Measurements from ENCODE around the gene MYO1B.

Gene MYO1B

DNA sequence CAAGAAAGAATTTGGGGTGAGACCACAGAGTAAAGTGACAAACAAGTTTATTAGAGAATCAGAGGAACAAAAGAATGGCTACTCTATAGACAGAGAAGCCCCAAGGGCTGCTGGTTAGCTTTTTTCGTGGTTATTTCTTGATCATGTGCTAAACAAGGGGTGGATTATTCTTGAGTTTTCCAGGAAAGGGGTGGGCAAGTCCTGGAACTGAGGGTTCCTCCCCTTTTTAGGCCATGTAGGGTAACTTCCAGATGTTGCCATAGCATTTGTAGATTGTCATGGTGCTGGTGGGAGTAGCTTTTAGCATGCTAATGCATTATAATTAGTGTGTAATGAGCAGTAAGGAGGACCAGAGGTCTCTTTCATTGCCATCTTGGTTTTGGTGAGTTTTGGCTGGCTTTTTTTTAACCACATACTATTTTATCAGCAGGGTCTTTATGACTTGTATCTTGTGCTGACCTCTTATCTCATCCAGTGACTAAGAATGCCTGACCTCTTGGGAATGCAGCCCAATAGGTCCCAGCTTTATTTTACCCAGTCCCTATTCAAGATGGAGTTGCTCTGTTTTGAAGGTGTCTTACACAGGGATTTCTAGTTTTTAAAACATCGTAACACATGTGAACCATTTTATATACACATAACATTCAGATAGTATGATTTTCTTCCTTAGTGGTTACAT lies 77.8 kb downstream of the MYO1B start:
- DNase-seq (ENCODE audit: low read depth) = no peak

DNA sequence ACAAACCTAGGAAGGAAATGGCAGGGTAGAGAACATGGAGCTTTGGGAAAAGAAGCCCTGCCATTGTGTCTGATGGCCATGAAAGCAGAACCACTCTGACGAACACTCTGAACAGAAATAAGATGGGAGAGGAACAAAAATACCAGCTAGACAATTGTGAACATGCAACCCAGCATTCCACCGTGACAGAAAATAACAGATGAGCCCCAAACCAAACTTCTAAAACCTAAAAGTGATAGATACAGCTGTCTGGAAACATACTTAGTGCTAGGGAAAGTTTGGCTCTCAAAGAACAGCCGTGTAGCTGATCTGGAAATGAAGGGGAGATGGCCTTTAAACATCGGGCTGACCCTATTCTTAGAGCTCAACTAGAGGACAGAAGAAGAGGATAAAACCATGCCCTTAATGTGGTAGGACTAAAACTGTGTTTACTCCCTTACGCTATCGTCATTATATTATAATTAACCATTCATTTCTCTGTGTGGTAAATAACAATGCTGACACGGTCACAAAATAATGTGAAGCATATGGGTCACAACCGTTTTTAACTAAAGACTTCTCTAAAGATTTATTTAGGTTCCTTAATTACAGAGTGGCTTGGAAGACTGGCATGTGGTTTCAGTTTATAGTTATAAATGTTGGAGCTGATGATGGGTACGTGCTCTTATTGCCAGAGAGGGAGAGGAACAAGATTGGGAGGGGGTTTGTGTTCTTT lies 80.6 kb downstream of the MYO1B start:
- DNase-seq (ENCODE audit: low read depth) = no peak

- DNase-seq (ENCODE audit: low read depth) = no peak
These were observed 82.3 kb downstream of the MYO1B start for GRCh38 chr2:191327484-191327883.

DNA sequence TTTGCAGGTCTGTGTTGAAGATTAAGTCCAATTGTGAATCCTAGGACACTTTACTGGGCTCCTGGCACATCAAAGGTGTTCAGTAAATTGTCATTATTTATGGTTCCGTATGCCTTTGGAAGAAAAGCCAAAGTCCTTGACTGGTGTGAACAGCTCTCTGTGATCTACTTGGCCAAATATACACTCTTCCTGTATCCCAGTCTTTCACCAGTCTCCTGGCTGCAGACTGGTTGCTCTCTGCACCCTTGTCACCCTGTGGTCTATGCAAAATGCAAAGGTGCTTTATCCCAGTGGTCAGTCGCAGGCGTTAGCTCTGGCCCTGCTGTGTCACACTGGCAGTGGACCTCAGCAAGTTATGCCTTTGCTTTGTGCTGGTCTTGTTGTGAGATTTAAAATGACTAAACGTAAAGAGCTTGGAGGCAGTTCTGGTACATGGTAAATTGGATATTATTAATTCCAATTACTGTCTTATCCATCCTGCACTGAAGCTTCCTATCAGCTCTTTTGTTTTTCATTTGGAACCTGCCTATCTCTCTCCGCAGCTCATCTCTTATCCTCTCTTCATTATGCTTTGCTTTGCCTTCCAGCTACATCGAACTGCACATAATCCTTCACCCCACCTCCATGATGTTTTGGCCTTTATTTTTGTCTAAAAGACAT lies 83.1 kb downstream of the MYO1B start:
- DNase-seq (ENCODE audit: low read depth) = no peak

DNA sequence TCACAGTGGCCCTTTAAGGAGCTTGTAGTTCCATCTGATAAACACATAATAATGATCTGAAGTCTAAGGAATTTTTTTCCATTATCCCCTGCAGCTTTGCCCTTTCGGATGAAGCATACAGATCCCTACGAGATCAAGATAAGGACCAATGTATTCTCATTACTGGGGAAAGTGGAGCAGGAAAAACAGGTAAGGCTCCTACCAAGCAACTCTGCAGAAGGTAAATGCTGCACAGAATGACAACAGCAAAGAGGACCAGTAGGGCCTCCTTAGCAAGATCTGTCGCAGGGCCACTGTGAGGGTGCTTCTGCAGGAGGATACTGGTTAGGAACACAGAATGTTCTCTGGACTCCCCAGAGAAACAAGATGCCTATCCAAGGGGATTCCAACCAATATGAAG lies 84.6 kb downstream of the MYO1B start:
- no peak for DNase-seq (ENCODE audit: low read depth)

DNA sequence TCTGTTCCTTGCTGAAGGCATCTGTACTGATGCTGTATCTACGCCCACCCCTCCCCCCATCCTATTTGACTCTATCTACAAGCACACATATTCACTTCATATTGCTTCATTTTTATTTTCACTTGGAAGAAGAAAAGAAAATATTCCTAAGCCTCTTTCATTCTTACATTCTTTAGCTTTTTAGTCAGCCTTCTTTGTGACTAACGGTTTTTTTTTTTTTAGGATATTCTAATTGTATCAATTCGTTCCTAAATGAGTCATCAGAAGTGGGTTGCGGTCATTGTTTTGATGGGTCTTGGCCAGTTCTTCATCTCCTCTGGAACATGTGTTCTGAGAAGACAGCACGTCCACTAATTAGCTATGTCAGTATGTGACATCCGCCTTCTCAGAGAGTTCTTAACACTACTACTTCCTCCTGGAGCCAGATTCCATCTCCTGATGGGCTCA lies 88.7 kb downstream of the MYO1B start:
- no peak for DNase-seq (ENCODE audit: low read depth)

DNA sequence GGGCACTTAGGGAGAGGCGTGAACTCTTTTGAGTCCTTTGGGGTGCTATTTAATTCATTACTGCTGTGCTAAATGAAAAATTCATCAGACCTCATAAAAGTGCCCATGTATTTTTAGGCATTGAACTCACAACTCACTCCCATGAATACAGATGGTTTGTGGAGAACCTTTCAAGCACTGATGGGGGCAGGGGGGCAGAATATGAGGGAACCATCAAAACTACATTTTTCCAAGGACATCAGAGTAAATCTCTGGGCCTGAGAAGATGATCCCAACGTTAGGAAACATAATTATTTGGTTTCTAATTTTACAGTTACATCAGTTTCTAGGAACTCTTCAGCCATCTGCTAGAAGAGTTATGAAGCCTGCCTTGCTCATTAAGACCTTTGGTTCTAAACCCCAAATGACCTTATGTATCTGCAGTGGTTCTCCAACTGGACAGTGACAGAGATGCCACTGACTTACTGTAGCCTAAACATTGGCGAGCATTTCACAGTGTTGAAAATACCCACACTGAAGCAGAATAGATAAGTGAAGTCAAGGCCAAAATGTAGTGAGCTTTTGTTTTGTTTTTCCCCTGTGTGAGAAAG lies 90.8 kb downstream of the MYO1B start:
- no peak for DNase-seq (ENCODE audit: low read depth)

GRCh38 chr2:191341436-191341835 lies 96.2 kb downstream of the MYO1B start:
- DNase-seq (ENCODE audit: low read depth) = no peak

DNA sequence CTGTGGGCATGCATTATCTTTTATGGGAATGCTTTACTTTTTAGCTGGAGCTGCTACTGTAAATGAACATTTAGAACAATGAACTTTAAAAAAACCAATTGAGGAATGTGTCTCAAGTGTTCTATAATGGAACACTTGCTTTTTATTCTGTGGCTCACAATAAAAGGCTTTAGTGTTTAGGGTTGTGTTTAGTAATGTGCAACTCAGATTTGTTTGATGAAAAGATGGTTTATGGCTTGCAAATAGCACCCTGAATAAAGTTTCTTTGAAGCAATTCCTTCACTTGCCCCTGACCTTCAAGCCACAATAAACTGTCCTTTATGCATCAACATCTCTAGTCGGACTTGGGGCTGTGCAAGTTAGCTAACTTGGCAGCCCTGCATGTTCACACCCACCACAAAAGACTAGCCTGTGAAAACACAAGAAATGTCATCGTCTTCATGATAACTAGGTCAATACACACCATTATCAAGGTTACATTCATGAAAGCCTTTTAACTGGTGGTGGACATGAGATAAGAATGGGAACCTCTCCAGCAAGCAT lies 98.7 kb downstream of the MYO1B start:
- no peak for DNase-seq (ENCODE audit: low read depth)

DNA sequence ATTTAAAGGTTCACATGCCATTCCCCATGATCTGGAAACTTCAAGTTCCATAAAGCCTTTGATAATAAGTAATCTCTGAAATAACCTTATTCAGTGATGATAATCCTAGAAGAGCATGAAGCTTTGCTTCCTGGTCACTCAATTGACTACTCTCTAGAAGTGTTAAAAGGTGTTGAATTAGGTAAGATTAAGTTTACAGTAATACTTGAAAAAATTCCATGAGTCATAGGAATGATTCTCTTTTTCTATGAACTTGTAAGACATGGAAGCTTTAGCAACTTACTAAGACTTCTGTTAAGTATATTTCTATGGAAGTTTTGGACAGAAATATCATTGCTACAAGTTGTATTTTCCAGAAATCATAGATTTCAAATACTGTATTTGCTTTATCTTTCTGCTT lies 100.6 kb downstream of the MYO1B start:
- no peak for DNase-seq (ENCODE audit: low read depth)

DNA sequence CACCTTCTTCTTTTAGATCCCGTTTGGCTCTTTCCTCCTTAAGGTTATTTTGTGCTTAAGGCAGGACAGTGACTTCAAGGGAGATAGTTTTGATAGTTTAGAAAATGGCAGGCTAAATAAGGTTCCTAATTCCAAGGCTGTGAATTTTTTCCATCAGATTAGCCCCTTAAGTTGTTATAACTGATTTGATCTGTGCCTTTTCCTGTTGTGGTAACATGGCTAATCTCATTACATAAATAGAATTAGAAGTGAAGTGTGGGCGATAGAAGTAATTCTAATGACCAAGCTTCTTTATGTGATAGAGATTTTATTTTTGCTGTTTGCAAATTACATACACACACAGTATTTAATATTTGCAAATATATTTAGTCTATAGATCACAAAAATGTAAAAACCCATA lies 102.0 kb downstream of the MYO1B start:
- no peak for DNase-seq (ENCODE audit: low read depth)

GRCh38 chr2:191347881-191348280 lies 102.7 kb downstream of the MYO1B start:
- no peak for DNase-seq (ENCODE audit: low read depth)

- no peak for DNase-seq (ENCODE audit: low read depth)
These were observed 104.8 kb downstream of the MYO1B start for GRCh38 chr2:191349990-191350389.

- DNase-seq (ENCODE audit: low read depth) = no peak
These were observed 105.6 kb downstream of the MYO1B start for GRCh38 chr2:191350826-191351225.

DNA sequence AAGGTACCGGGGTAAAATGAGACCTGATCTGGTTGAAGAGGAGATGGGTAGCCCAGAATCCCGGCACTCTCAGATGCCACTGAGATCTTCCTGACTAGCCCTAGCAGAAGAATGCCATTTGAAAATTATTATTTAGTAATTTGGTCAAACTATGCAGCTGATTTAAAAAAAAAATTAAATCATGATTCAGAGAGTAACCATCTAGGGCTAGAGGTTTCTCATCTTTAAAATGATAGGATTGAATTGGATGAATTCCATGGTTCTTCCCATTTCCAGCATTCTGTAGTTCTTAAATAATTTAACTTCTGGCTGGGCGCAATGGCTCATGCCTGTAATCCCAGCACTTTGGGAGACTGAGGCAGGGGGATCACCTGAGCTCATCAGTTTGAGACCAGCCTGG lies 106.1 kb downstream of the MYO1B start:
- DNase-seq (ENCODE audit: low read depth) = no peak

DNA sequence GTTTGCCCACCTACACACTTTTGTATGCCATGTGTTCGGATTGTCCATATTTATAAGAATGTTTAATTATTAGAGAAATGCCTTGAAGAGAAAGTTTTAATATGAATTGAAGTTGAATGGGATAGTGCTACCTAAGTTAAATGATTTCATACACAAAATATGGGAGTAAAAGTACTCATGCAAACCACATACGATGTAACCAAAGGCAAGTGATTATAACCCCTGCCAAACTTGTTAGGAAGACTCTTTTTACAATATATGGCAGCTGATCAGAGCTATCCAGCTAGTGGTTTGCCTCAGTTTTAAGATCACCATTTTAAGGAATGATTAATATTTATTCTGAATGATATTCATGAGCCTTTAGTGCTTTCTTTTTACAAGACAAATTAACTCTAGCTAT lies 106.7 kb downstream of the MYO1B start:
- DNase-seq (ENCODE audit: low read depth) = no peak

DNA sequence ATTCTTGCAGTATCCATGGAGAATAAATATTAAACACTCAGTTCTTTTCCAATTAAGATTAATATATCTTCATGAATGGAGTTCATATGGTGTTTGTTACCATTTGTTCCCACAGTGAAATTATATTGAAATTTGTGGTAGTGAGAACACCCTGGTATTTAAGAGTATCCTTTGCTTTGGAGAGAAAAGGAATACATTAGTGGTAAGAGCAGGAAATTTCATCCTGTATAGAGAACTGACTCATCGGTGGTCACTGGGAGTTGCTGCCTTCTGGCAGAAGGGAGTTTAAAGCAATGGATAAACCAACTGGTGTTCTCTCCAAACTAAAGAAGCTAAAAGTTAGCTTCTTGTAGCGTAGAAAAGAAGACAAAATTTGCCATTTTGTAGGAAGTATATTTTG lies 107.3 kb downstream of the MYO1B start:
- DNase-seq (ENCODE audit: low read depth) = no peak

- no peak for DNase-seq (ENCODE audit: low read depth)
These were observed 110.1 kb downstream of the MYO1B start for GRCh38 chr2:191355170-191355758.

DNA sequence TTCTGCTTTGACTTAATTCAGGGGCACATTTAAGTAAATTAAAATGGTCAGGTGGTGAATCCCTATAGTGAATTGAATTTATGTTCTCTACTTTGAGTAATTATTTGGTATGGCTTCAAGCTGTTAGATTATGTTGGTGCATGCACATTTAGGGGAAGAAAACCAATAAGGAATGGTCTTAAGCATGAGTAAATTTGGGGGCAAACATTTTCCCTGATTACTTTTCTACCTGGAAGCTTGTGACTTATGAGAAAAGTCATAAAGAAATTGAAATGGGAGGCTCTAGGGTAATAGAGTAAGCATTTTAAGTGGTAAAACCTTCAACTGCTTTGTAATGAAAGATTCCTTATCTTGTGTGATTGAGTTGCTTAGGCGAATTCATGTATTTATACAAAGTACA lies 112.5 kb downstream of the MYO1B start:
- no peak for DNase-seq (ENCODE audit: low read depth)

DNA sequence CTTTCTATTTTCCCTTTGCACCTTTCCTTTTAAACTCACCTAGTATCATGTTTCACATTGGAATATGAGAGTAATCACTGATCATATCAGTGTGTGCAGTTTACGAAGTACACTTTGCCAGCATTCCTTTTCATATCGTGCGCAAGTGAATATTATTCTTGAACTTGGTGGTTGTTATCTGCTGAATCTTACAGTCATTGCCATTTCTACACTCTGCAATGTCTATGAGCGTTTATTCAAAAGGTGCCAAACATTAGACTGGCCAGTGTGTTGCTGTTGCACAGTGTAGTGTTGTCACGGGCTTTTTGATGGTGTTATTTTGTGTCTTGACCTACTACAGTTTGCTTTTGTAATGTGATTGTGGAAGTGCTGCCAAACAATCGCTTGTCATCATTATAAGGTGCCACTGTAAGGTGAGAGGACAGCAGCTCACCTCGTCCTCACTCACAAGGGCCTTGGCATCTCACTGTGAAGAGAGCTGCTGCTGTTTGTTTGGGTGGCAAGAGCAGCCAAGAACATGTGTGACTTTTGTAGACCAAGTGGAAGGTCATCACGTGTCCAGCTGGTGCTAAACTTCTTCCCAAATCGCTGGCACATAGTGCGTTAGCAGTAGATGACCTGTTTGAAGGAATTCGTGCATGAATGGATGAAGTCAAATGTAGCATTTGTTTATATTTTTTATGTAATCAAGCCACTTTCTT lies 113.3 kb downstream of the MYO1B start:
- DNase-seq (ENCODE audit: low read depth) = no peak

- DNase-seq (ENCODE audit: low read depth) = no peak
These were observed 113.9 kb downstream of the MYO1B start for GRCh38 chr2:191359133-191359532.

GRCh38 chr2:191360918-191361317 lies 115.7 kb downstream of the MYO1B start:
- DNase-seq (ENCODE audit: low read depth) = no peak
